Astrocyte (in vitro differentiated cells and primary cell): ENCODE results near the gene RASGRP2. TPM values are rescaled to one million over a fixed set of nuclear protein-coding genes. Genes with fewer than 3 reads are reported as not detected.

Experiments
- DNase-seq: peaks from one replicate; pipeline ENCODE4 v3.0.0-alpha.2; 2010; ENCODE audit warnings: low read depth
- FAIRE-seq: peaks from 2 replicates; lab custom pipeline; 2011; peaks lifted over from hg19 to GRCh38; lab: Jason Lieb, UNC
- H2AFZ ChIP-seq: 2 replicates; pipeline ENCODE4 v1.6.0; 2012; ENCODE audit warnings: low read depth, low read length, inconsistent platforms
- H3K27ac ChIP-seq: 2 replicates; pipeline ENCODE4 v1.5.1; 2011; ENCODE audit warnings: low read depth, low read length, inconsistent platforms
- H3K27me3 ChIP-seq: 2 replicates; pipeline ENCODE4 v1.6.0; 2011; ENCODE audit warnings: low read length, inconsistent platforms; ENCODE audit not compliant: insufficient read depth
- H3K36me3 ChIP-seq: 2 replicates; pipeline ENCODE4 v1.5.1; 2011; ENCODE audit warnings: low read length, inconsistent platforms; ENCODE audit not compliant: insufficient read depth
- H3K4me1 ChIP-seq: 2 replicates; pipeline ENCODE4 v1.5.1; 2011; ENCODE audit warnings: low read length, inconsistent platforms; ENCODE audit not compliant: insufficient read depth
- H3K4me2 ChIP-seq: 2 replicates; pipeline ENCODE4 v1.6.0; 2012; ENCODE audit warnings: low read length, inconsistent platforms
- H3K4me3 ChIP-seq: 2 replicates; pipeline ENCODE4 v1.5.1; 2011; ENCODE audit warnings: low read depth, mild to moderate bottlenecking, low read length, inconsistent platforms; ENCODE audit not compliant: insufficient read depth
- H3K79me2 ChIP-seq: 2 replicates; pipeline ENCODE4 v1.6.0; 2012; ENCODE audit warnings: mild to moderate bottlenecking, low read length, inconsistent platforms; ENCODE audit not compliant: insufficient read depth
- H3K9ac ChIP-seq: 2 replicates; pipeline ENCODE4 v1.6.0; 2012; ENCODE audit warnings: mild to moderate bottlenecking, low read length, inconsistent platforms
- H3K9me3 ChIP-seq: 2 replicates; pipeline ENCODE4 v1.5.1; 2012; ENCODE audit warnings: low read depth, mild to moderate bottlenecking, low read length, inconsistent platforms; ENCODE audit not compliant: insufficient read depth
- H4K20me1 ChIP-seq: 2 replicates; pipeline ENCODE4 v1.6.0; 2012; ENCODE audit warnings: low read length, inconsistent platforms; ENCODE audit not compliant: insufficient read depth
- H3K27ac Mint-ChIP-seq: one replicate; pipeline ENCODE4 v1.8.0; 2021; ENCODE audit warnings: mild to moderate bottlenecking, mixed read lengths; ENCODE audit not compliant: unreplicated experiment
- H3K27me3 Mint-ChIP-seq: one replicate; pipeline ENCODE4 v1.8.0; 2021; ENCODE audit warnings: low read depth, mixed read lengths; ENCODE audit not compliant: unreplicated experiment
- H3K36me3 Mint-ChIP-seq: one replicate; pipeline ENCODE4 v1.8.0; 2021; ENCODE audit warnings: low read depth, mixed read lengths; ENCODE audit not compliant: unreplicated experiment
- H3K4me1 Mint-ChIP-seq: one replicate; pipeline ENCODE4 v1.8.0; 2021; ENCODE audit warnings: low read depth, mixed read lengths; ENCODE audit not compliant: unreplicated experiment
- H3K4me3 Mint-ChIP-seq: one replicate; pipeline ENCODE4 v1.8.0; 2021; ENCODE audit warnings: mild to moderate bottlenecking, moderate library complexity, mixed read lengths; ENCODE audit not compliant: unreplicated experiment
- H3K9me3 Mint-ChIP-seq: one replicate; pipeline ENCODE4 v1.8.0; 2021; ENCODE audit warnings: mild to moderate bottlenecking, mixed read lengths; ENCODE audit not compliant: unreplicated experiment
- CTCF ChIP-seq: IDR thresholded peaks from 2 replicates; pipeline ENCODE4 v1.5.1; 2011; ENCODE audit warnings: low read depth, mild to moderate bottlenecking, inconsistent platforms, low read length, moderate library complexity; ENCODE audit not compliant: insufficient read depth
- EZH2 ChIP-seq: IDR thresholded peaks from 2 replicates; pipeline ENCODE4 v1.6.1; 2012; ENCODE audit warnings: mild to moderate bottlenecking, low read length, inconsistent platforms; ENCODE audit not compliant: insufficient read depth
- total RNA-seq: library from RNA; stranded (reverse); gene quantifications from 2 replicates; pipeline ENCODE4 v1.2.1, GENCODE V29; 2021

The RASGRP2 gene
- total RNA-seq, 1 donor from 2014 or later, result 3.9 TPM

- FAIRE-seq (no peak), DNase-seq (peak; percentile 64)
- Mint-ChIP-seq H3K27me3 (peaks cover 68% of the 10 kb centered on the region), H3K36me3 (peaks cover 3% of the 10 kb centered on the region), H3K4me3 (peak overlapping the region; percentile 83), H3K9me3 (peaks cover 3% of the 10 kb centered on the region), H3K27ac (peak overlapping the region; percentile 50), H3K4me1 (no peaks in the 10 kb centered on the region)
- Histone ChIP-seq H3K9me3 (no peaks in the 10 kb centered on the region), H3K27me3 (peaks cover 19% of the 10 kb centered on the region), H3K27ac (no peak overlapping the region), H3K4me1 (peaks cover 3% of the 10 kb centered on the region), H4K20me1 (no peaks in the 10 kb centered on the region), H2AFZ (peak overlapping the region; percentile 86), H3K79me2 (no peaks in the 10 kb centered on the region), H3K36me3 (no peaks in the 10 kb centered on the region), H3K4me3 (peak overlapping the region; percentile 54), H3K4me2 (peak overlapping the region; percentile 87), H3K9ac (peak overlapping the region; percentile 54)
- no peak for TF ChIP-seq EZH2
- peak; percentile 87 for TF ChIP-seq CTCF
Observed at GRCh38 chr11:64688534-64688982, 55.4 kb downstream of the RASGRP2 start.

GRCh38 chr11:64687643-64688533 lies 56.1 kb downstream of the RASGRP2 start:
- no peak overlapping the region for H2AFZ ChIP-seq
- H3K79me2 ChIP-seq, result no peaks in the 10 kb centered on the region
- H3K9me3 ChIP-seq, result no peaks in the 10 kb centered on the region
- no peak overlapping the region for H3K27ac Mint-ChIP-seq
- peaks cover 3% of the 10 kb centered on the region for H3K4me1 ChIP-seq
- FAIRE-seq (no peak), DNase-seq (no peak)
- H3K9me3 Mint-ChIP-seq, result peaks cover 3% of the 10 kb centered on the region
- H3K4me3 ChIP-seq, result no peak overlapping the region
- H3K27me3 Mint-ChIP-seq, result peaks cover 67% of the 10 kb centered on the region
- no peaks in the 10 kb centered on the region for H3K4me1 Mint-ChIP-seq
- no peak for TF ChIP-seq EZH2
- no peak for TF ChIP-seq CTCF
- no peaks in the 10 kb centered on the region for H4K20me1 ChIP-seq
- H3K4me3 Mint-ChIP-seq, result peak overlapping the region; percentile 83
- H3K4me2 ChIP-seq, result peak overlapping the region; percentile 87
- H3K36me3 ChIP-seq, result no peaks in the 10 kb centered on the region
- H3K27me3 ChIP-seq, result peaks cover 17% of the 10 kb centered on the region
- no peak overlapping the region for H3K27ac ChIP-seq
- peaks cover 4% of the 10 kb centered on the region for H3K36me3 Mint-ChIP-seq
- no peak overlapping the region for H3K9ac ChIP-seq

- Mint-ChIP-seq H3K36me3 (peaks cover 7% of the 10 kb centered on the region), H3K27me3 (peaks cover 66% of the 10 kb centered on the region), H3K27ac (no peak overlapping the region), H3K4me1 (no peaks in the 10 kb centered on the region), H3K9me3 (peaks cover 3% of the 10 kb centered on the region), H3K4me3 (no peak overlapping the region)
- Histone ChIP-seq H2AFZ (no peak overlapping the region), H3K9ac (no peak overlapping the region), H3K79me2 (no peaks in the 10 kb centered on the region), H3K4me2 (no peak overlapping the region), H4K20me1 (no peaks in the 10 kb centered on the region), H3K27ac (no peak overlapping the region), H3K4me3 (no peak overlapping the region), H3K36me3 (no peaks in the 10 kb centered on the region), H3K4me1 (peaks cover 3% of the 10 kb centered on the region), H3K27me3 (peaks cover 21% of the 10 kb centered on the region), H3K9me3 (no peaks in the 10 kb centered on the region)
- FAIRE-seq, result no peak
- no peak for DNase-seq
- TF ChIP-seq EZH2 (no peak), CTCF (no peak)
Observed at GRCh38 chr11:64687204-64687603, 56.7 kb downstream of the RASGRP2 start.
